Measurements from ENCODE around the gene RELL1. TPM values are rescaled to one million over a fixed set of nuclear protein-coding genes. Genes with fewer than 3 reads are reported as not detected.

RELL1 gene
- total RNA-seq, 5 donors from 2014 or later (not counting 1 experiment from before 2014, with no cell fraction given): 21.6 to 30.1 (median 25.9) TPM

- no peak for DNase-seq
- Histone ChIP-seq H3K4me3 (ENCODE audit: control insufficient read depth in 1 of 2, extremely low read depth in 1 of 2, low read length in 1 of 2) (no peak overlapping the region), H3K27ac (ENCODE audit: low read length) (no peak overlapping the region), H3K36me3 (ENCODE audit: control insufficient read depth in 2 of 2, extremely low read depth in 1 of 2, insufficient read depth in 1 of 2, low read length in 1 of 2) (no peaks in the 10 kb centered on the region), H3K27me3 (replicated peaks in 1 of 2; ENCODE audit: control insufficient read depth in 2 of 2, extremely low read depth in 1 of 2, insufficient read depth in 2 of 2, low read length in 1 of 2) (no peaks in the 10 kb centered on the region), H3K9me3 (no peaks in the 10 kb centered on the region), H3K4me1 (ENCODE audit: control insufficient read depth in 1 of 2, extremely low read depth in 1 of 2, insufficient read depth in 2 of 2, low read length in 2 of 2) (peaks cover 0 to 14% of the 10 kb centered on the region in 2 experiments)
- CTCF ChIA-PET: no interaction called here
- Mint-ChIP-seq H3K4me3 (no peak overlapping the region), H3K9me3 (peaks cover 0 to 5% (median 0%) of the 10 kb centered on the region in 3 donors), H3K36me3 (no peaks in the 10 kb centered on the region), H3K27me3 (peaks cover 0 to 2% of the 10 kb centered on the region in 2 donors), H3K4me1 (peaks cover 15 to 20% (median 17%) of the 10 kb centered on the region in 3 donors), H3K27ac (no peak overlapping the region)
- WGBS (ENCODE audit: insufficient coverage): 100% methylated on average over 1 of the region's 1 CpG
- no peak for ATAC-seq (replicated peaks in 1 of 4)
- POLR2A ChIA-PET: no interaction called here
Observed at GRCh38 chr4:37719021-37719420, 32.8 kb upstream of the RELL1 start.

DNA sequence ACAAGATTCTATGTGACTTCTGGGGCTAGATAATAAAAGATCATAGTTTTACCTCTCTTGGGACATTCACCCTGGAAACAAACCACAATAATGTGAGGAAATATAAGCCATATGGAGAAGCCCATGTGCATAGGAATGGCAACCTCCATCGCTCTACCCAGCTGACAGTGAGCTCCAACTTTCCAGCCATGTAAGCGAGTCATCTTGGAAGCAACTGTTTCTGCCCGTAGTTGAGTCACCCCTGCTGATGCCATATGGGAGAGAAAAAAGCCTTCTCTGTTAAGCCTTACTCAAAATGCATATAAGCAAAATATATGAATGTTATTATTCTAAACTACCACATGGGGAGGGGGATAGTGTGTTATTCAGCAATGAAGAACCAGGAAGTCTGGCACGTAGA, 31.4 kb upstream of the RELL1 start:
- DNase-seq (no peak), ATAC-seq (replicated peaks in 1 of 4) (no peak)
- Mint-ChIP-seq H3K27me3 (peaks cover 0 to 2% of the 10 kb centered on the region in 2 donors), H3K36me3 (no peaks in the 10 kb centered on the region), H3K4me1 (peaks cover 9 to 10% (median 10%) of the 10 kb centered on the region in 3 donors), H3K27ac (no peak overlapping the region), H3K9me3 (no peaks in the 10 kb centered on the region), H3K4me3 (no peak overlapping the region)
- POLR2A ChIA-PET: no interaction called here
- no peak overlapping the region for H3K27ac ChIP-seq (ENCODE audit: low read length)
- H3K4me3 ChIP-seq (ENCODE audit: control insufficient read depth in 1 of 2, extremely low read depth in 1 of 2, low read length in 1 of 2): no peak overlapping the region
- H3K27me3 ChIP-seq (replicated peaks in 1 of 2; ENCODE audit: control insufficient read depth in 2 of 2, extremely low read depth in 1 of 2, insufficient read depth in 2 of 2, low read length in 1 of 2): no peaks in the 10 kb centered on the region
- H3K36me3 ChIP-seq (ENCODE audit: control insufficient read depth in 2 of 2, extremely low read depth in 1 of 2, insufficient read depth in 1 of 2, low read length in 1 of 2): no peaks in the 10 kb centered on the region
- WGBS (ENCODE audit: insufficient coverage): 90% methylated on average over 2 of the region's 4 CpGs
- H3K4me1 ChIP-seq (ENCODE audit: control insufficient read depth in 1 of 2, extremely low read depth in 1 of 2, insufficient read depth in 2 of 2, low read length in 2 of 2): peaks cover 0 to 8% of the 10 kb centered on the region in 2 experiments
- CTCF ChIA-PET: no interaction called here
- no peaks in the 10 kb centered on the region for H3K9me3 ChIP-seq

DNA sequence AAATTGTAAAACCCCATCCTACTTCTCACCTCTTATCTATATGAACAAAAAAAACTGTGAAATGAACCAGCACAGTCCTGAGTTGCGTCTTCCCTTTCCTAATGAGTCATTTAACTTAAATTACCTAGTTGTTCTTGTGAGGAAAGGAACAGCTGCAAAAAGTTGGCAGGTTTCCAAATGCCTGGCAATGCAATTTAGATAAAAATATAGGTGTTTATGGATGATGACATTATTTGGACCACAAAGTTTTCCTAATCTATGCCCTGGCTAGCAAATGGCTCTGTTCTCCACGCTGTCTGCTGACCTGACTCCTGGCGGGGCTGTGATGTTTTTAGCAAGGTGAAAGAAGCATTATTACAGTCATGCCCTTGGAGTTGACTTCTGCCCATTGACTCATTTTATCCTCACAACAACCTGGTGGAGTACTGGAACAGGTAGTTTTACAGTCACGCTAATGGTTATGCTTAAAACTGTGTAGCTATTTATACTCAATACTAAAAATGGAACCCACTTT, 29.8 kb upstream of the RELL1 start:
- CTCF ChIA-PET: no interaction called here
- POLR2A ChIA-PET: no interaction called here
- Mint-ChIP-seq H3K36me3 (no peaks in the 10 kb centered on the region), H3K27me3 (peaks cover 0 to 2% of the 10 kb centered on the region in 2 donors), H3K27ac (no peak overlapping the region), H3K4me3 (no peak overlapping the region), H3K9me3 (no peaks in the 10 kb centered on the region), H3K4me1 (peaks cover 0 to 2% (median 0%) of the 10 kb centered on the region in 3 donors)
- ATAC-seq (replicated peaks in 1 of 4) (no peak), DNase-seq (peak in 1 of 35 experiments; percentile 5)
- WGBS (ENCODE audit: insufficient coverage): no CpG with 5 or more reads among the region's 4 CpGs
- no peaks in the 10 kb centered on the region for H3K27me3 ChIP-seq (replicated peaks in 1 of 2; ENCODE audit: control insufficient read depth in 2 of 2, extremely low read depth in 1 of 2, insufficient read depth in 2 of 2, low read length in 1 of 2)
- no peaks in the 10 kb centered on the region for H3K4me1 ChIP-seq (ENCODE audit: control insufficient read depth in 1 of 2, extremely low read depth in 1 of 2, insufficient read depth in 2 of 2, low read length in 2 of 2)
- H3K4me3 ChIP-seq (ENCODE audit: control insufficient read depth in 1 of 2, extremely low read depth in 1 of 2, low read length in 1 of 2): no peak overlapping the region
- H3K36me3 ChIP-seq (ENCODE audit: control insufficient read depth in 2 of 2, extremely low read depth in 1 of 2, insufficient read depth in 1 of 2, low read length in 1 of 2): no peaks in the 10 kb centered on the region
- H3K27ac ChIP-seq (ENCODE audit: low read length): no peak overlapping the region
- no peaks in the 10 kb centered on the region for H3K9me3 ChIP-seq

DNA sequence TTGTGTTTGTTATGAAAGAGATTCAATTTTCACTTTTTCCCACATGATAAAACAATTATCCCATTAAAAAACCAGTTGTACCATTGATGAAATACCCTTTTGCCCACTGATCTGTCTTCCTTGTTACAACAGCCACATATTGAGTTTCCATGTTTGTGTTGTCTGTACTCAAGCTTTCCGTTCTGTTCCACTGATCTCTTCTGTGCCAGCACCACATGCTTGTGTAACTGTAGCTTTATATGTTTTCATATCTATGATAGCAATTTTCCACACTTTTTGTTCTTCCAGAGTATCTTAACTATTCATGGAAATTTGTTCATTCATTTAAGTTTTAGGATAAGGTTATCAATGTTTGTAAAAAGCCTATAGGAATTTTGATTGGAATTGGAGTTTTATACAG, 24.3 kb upstream of the RELL1 start:
- POLR2A ChIA-PET: no interaction called here
- no CpG with 5 or more reads among the region's 1 CpG for WGBS (ENCODE audit: insufficient coverage)
- no peaks in the 10 kb centered on the region for H3K4me1 ChIP-seq (ENCODE audit: control insufficient read depth in 1 of 2, extremely low read depth in 1 of 2, insufficient read depth in 2 of 2, low read length in 2 of 2)
- H3K36me3 ChIP-seq (ENCODE audit: control insufficient read depth in 2 of 2, extremely low read depth in 1 of 2, insufficient read depth in 1 of 2, low read length in 1 of 2): no peaks in the 10 kb centered on the region
- H3K9me3 Mint-ChIP-seq: no peaks in the 10 kb centered on the region
- no peaks in the 10 kb centered on the region for H3K36me3 Mint-ChIP-seq
- no peak overlapping the region for H3K27ac ChIP-seq (ENCODE audit: low read length)
- no peak overlapping the region for H3K4me3 Mint-ChIP-seq
- H3K4me1 Mint-ChIP-seq: no peaks in the 10 kb centered on the region
- no peaks in the 10 kb centered on the region for H3K27me3 ChIP-seq (replicated peaks in 1 of 2; ENCODE audit: control insufficient read depth in 2 of 2, extremely low read depth in 1 of 2, insufficient read depth in 2 of 2, low read length in 1 of 2)
- H3K27ac Mint-ChIP-seq: no peak overlapping the region
- H3K4me3 ChIP-seq (ENCODE audit: control insufficient read depth in 1 of 2, extremely low read depth in 1 of 2, low read length in 1 of 2): no peak overlapping the region
- DNase-seq (no peak), ATAC-seq (replicated peaks in 1 of 4) (no peak)
- peaks cover 3 to 5% of the 10 kb centered on the region in 2 donors for H3K27me3 Mint-ChIP-seq
- CTCF ChIA-PET: no interaction called here
- H3K9me3 ChIP-seq: no peaks in the 10 kb centered on the region

DNA sequence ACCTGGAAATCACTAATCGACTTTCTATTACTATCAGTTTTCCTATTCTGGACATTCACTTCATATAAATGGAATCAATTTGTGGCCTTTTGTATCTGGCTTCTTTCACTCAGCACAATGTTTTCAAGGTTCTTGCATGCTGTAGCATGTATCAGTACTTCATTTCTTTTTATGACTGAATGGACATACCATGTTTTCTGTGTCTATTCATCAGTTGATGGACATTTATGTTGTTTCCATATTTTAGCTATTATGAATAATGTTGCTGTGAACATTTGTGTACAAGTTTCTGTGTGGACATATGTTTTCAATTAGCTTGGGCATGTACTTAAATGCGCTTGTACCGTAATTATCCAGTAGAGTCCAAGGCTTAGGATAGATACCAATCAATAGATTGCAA, 19.9 kb upstream of the RELL1 start:
- no peaks in the 10 kb centered on the region for H3K4me1 Mint-ChIP-seq
- no peaks in the 10 kb centered on the region for H3K36me3 Mint-ChIP-seq
- Histone ChIP-seq H3K36me3 (ENCODE audit: control insufficient read depth in 2 of 2, extremely low read depth in 1 of 2, insufficient read depth in 1 of 2, low read length in 1 of 2) (no peaks in the 10 kb centered on the region), H3K27ac (ENCODE audit: low read length) (no peak overlapping the region), H3K4me1 (ENCODE audit: control insufficient read depth in 1 of 2, extremely low read depth in 1 of 2, insufficient read depth in 2 of 2, low read length in 2 of 2) (no peaks in the 10 kb centered on the region), H3K4me3 (ENCODE audit: control insufficient read depth in 1 of 2, extremely low read depth in 1 of 2, low read length in 1 of 2) (no peak overlapping the region), H3K9me3 (no peaks in the 10 kb centered on the region), H3K27me3 (replicated peaks in 1 of 2; ENCODE audit: control insufficient read depth in 2 of 2, extremely low read depth in 1 of 2, insufficient read depth in 2 of 2, low read length in 1 of 2) (no peaks in the 10 kb centered on the region)
- peaks cover 3 to 6% of the 10 kb centered on the region in 2 donors for H3K27me3 Mint-ChIP-seq
- no peaks in the 10 kb centered on the region for H3K9me3 Mint-ChIP-seq
- no peak overlapping the region for H3K4me3 Mint-ChIP-seq
- no peak for ATAC-seq (replicated peaks in 1 of 4)
- DNase-seq: no peak
- ChIA-PET CTCF (interaction anchor here (0.5 to 1.0 kb wide), 2 partner anchors 105 to 107 kb away, joined by 3 read pairs; no protein-coding TSS in a partner anchor), POLR2A (interaction anchor here in 1 of 2 donors (0.6 kb wide), 1 partner anchor 30 kb away, joined by 3 read pairs; no protein-coding TSS in a partner anchor)
- no CpG with 5 or more reads among the region's 3 CpGs for WGBS (ENCODE audit: insufficient coverage)
- no peak overlapping the region for H3K27ac Mint-ChIP-seq

- Histone ChIP-seq H3K4me1 (ENCODE audit: control insufficient read depth in 1 of 2, extremely low read depth in 1 of 2, insufficient read depth in 2 of 2, low read length in 2 of 2) (no peaks in the 10 kb centered on the region), H3K27ac (ENCODE audit: low read length) (no peak overlapping the region), H3K9me3 (no peaks in the 10 kb centered on the region), H3K4me3 (ENCODE audit: control insufficient read depth in 1 of 2, extremely low read depth in 1 of 2, low read length in 1 of 2) (no peak overlapping the region), H3K36me3 (ENCODE audit: control insufficient read depth in 2 of 2, extremely low read depth in 1 of 2, insufficient read depth in 1 of 2, low read length in 1 of 2) (no peaks in the 10 kb centered on the region), H3K27me3 (replicated peaks in 1 of 2; ENCODE audit: control insufficient read depth in 2 of 2, extremely low read depth in 1 of 2, insufficient read depth in 2 of 2, low read length in 1 of 2) (no peaks in the 10 kb centered on the region)
- H3K4me1 Mint-ChIP-seq: no peaks in the 10 kb centered on the region
- DNase-seq (no peak), ATAC-seq (replicated peaks in 1 of 4) (no peak)
- CTCF ChIA-PET: interaction anchor here in 1 of 2 donors (1.0 kb wide), 1 partner anchor 105 kb away, joined by 3 read pairs; no protein-coding TSS in a partner anchor
- H3K36me3 Mint-ChIP-seq: no peaks in the 10 kb centered on the region
- POLR2A ChIA-PET: interaction anchor here in 1 of 2 donors (0.6 kb wide), 1 partner anchor 30 kb away, joined by 3 read pairs; no protein-coding TSS in a partner anchor
- no peak overlapping the region for H3K4me3 Mint-ChIP-seq
- H3K27me3 Mint-ChIP-seq: peaks cover 3 to 6% of the 10 kb centered on the region in 2 donors
- H3K9me3 Mint-ChIP-seq: no peaks in the 10 kb centered on the region
- H3K27ac Mint-ChIP-seq: no peak overlapping the region
- 90% methylated on average over 4 of the region's 5 CpGs for WGBS (ENCODE audit: insufficient coverage)
Observed at GRCh38 chr4:37705571-37705970, 19.4 kb upstream of the RELL1 start.

All from T-cell (primary cell).